A549 (cell line): ENCODE measurements around the gene CCN5. TPM values are rescaled to one million over a fixed set of nuclear protein-coding genes. Genes with fewer than 3 reads are reported as not detected.

Experiments used
- ATAC-seq, 2 experiments: fragments of 200-7000 bp in 1 of 2; fragments of >200 bp in 1 of 2; cut with Nextera tagmentation in 1 of 2; cut with Tn5 transposase in 1 of 2; 3 replicates each; pipeline versions ENCODE4 v1.8.0 to v1.9.1; 2018 to 2020; ENCODE audit warnings: mild to moderate bottlenecking in 1 of 2, moderate library complexity in 1 of 2
- CTCF ChIA-PET: fragments of 300-600 bp; sonication (Branson Sonifier 250); formaldehyde crosslinking; extraction: SDS; loops from one replicate; lab custom pipeline; 2021; ENCODE audit warnings: antibody characterized with exemption, inconsistent platforms; lab: Yijun Ruan, JAX
- POLR2A ChIA-PET: fragments of 350-600 bp; formaldehyde crosslinking; extraction: SDS; loops from one replicate; lab custom pipeline; 2021; ENCODE audit warnings: antibody characterized with exemption, inconsistent platforms; lab: Yijun Ruan, JAX
- DNase-seq, 2 experiments: peaks; one replicate each; pipeline versions ENCODE4 v3.0.0 to v3.0.0-alpha.2; 2011 to 2016; ENCODE audit warnings: low read depth in 1 of 2, low spot score in 1 of 2
- FAIRE-seq: peaks from 2 replicates; lab custom pipeline; 2011; peaks lifted over from hg19 to GRCh38; lab: Jason Lieb, UNC
- H3K27ac ChIP-seq, 2 experiments: fragments of >200 bp; sonication (Bioruptor Twin); formaldehyde crosslinking; 3 replicates each; pipeline ENCODE4 v1.5.1; 2016 to 2017
- H3K4me1 ChIP-seq: fragments of >200 bp; sonication (Bioruptor Twin); formaldehyde crosslinking; 3 replicates; pipeline ENCODE4 v1.6.1; 2016
- H3K4me2 ChIP-seq: fragments of >200 bp; sonication (Bioruptor Twin); formaldehyde crosslinking; 3 replicates; pipeline ENCODE4 v1.6.1; 2016
- H3K4me3 ChIP-seq: fragments of >200 bp; sonication (Bioruptor Twin); formaldehyde crosslinking; 3 replicates; pipeline ENCODE4 v1.5.1; 2016
- H3K9me3 ChIP-seq: fragments of >200 bp; sonication (Bioruptor Twin); formaldehyde crosslinking; 3 replicates; pipeline ENCODE4 v1.6.1; 2016
- BHLHE40 ChIP-seq: IDR thresholded peaks from 2 replicates; pipeline ENCODE4 v1.6.1; 2012; ENCODE audit warnings: low read depth, low read length, inconsistent platforms
- CBX2 ChIP-seq: fragments of 200-600 bp; sonication (generic); IDR thresholded peaks from 2 replicates; pipeline ENCODE4 v1.6.1; 2016; ENCODE audit warnings: low read depth, mild to moderate bottlenecking, borderline replicate concordance
- CHD4 ChIP-seq: fragments of 200-600 bp; sonication (generic); IDR thresholded peaks from 2 replicates; pipeline ENCODE4 v1.6.1; 2016; ENCODE audit warnings: antibody characterized with exemption, mild to moderate bottlenecking, borderline replicate concordance
- EP300 ChIP-seq, 2 experiments: fragments of >200 bp; sonication (Bioruptor Twin); formaldehyde crosslinking; IDR thresholded peaks; 2 replicates in 1 of 2; 3 replicates in 1 of 2; pipeline ENCODE4 v1.6.1; 2016 to 2017
- FOSB ChIP-seq: fragments of 250-450 bp; sonication (Bioruptor Pico); IDR thresholded peaks from 2 replicates; pipeline ENCODE4 v1.5.0; 2020; ENCODE audit warnings: mild to moderate bottlenecking, moderate library complexity
- FOXS1 ChIP-seq: fragments of 250-450 bp; sonication (Bioruptor Pico); IDR thresholded peaks from 2 replicates; pipeline ENCODE4 v1.5.0; 2020; ENCODE audit warnings: mild to moderate bottlenecking, moderate library complexity
- JUN ChIP-seq, 2 experiments: fragments of >200 bp; sonication (Bioruptor Twin); formaldehyde crosslinking; IDR thresholded peaks; 2 replicates in 1 of 2; 3 replicates in 1 of 2; pipeline ENCODE4 v1.6.1; 2016 to 2017
- MAFK ChIP-seq: fragments of 450-650 bp; IDR thresholded peaks from 2 replicates; pipeline ENCODE4 v1.6.1; 2014; ENCODE audit not compliant: partially characterized antibody
- POLR2A ChIP-seq: IDR thresholded peaks from 2 replicates; pipeline ENCODE4 v1.6.1; 2012; ENCODE audit warnings: mild to moderate bottlenecking, low read length
- RAD21 ChIP-seq, 2 experiments: fragments of >200 bp in 1 of 2; sonication (Bioruptor Twin) in 1 of 2; formaldehyde crosslinking in 1 of 2; IDR thresholded peaks in 1 of 2; conservative IDR thresholded peaks in 1 of 2; 2 replicates in 1 of 2; 3 replicates in 1 of 2; pipeline ENCODE4 v1.6.1; 2012 to 2018; ENCODE audit warnings: inconsistent platforms in 1 of 2
- RCOR1 ChIP-seq: fragments of 150-350 bp; IDR thresholded peaks from 2 replicates; pipeline ENCODE4 v1.6.1; 2014; ENCODE audit warnings: antibody characterized with exemption, low read length, low read depth
- RFX5 ChIP-seq: fragments of 450-650 bp; IDR thresholded peaks from 2 replicates; pipeline ENCODE4 v1.7.1; 2014; ENCODE audit warnings: antibody characterized with exemption, mild to moderate bottlenecking, moderate library complexity
- RNF2 ChIP-seq: fragments of 200-600 bp; sonication (generic); IDR thresholded peaks from 2 replicates; pipeline ENCODE4 v1.6.1; 2016; ENCODE audit warnings: low read depth, mild to moderate bottlenecking, antibody characterized with exemption, moderate library complexity, borderline replicate concordance
- SREBF2 ChIP-seq: fragments of 450-650 bp; IDR thresholded peaks from 2 replicates; pipeline ENCODE4 v1.6.1; 2014; ENCODE audit warnings: mild to moderate bottlenecking, moderate library complexity
- ZNF302 ChIP-seq: fragments of 250-450 bp; sonication (Bioruptor Pico); IDR thresholded peaks from 2 replicates; pipeline ENCODE4 v1.9.0; 2021; ENCODE audit warnings: inconsistent platforms, mild to moderate bottlenecking, moderate library complexity
- WGBS: methylation state at CpG from one replicate; pipeline ENCODE4 v1.1.6; 2017; ENCODE audit errors: missing lambda C conversion rate; 5-methylcytosine and 5-hydroxymethylcytosine counted together
- polyA plus RNA-seq, 4 experiments: library from polyadenylated mRNA; depleted of rRNA in 3 of 4; stranded (reverse); fragments of >200 nt; fragmentation: RNase III in 1 of 4; extraction: RNeasy Plus Mini Kit Qiagen cat#74134 plus additional on column Dnase treatment in 1 of 4; gene quantifications; 2 replicates in 3 of 4; 3 replicates in 1 of 4; pipeline ENCODE4 v1.2.3, GENCODE V29; 2011 to 2017
- TF ChIP-seq, protein P1 (sequence below): fragments of 450-650 bp; IDR thresholded peaks from 2 replicates; pipeline ENCODE4 v1.6.1; 2014; ENCODE audit warnings: antibody characterized with exemption
- TF ChIP-seq, protein P2 (sequence below): fragments of 250-450 bp; sonication (Bioruptor Pico); IDR thresholded peaks from 2 replicates; pipeline ENCODE4 v1.5.0; 2020; ENCODE audit warnings: low read depth, mild to moderate bottlenecking, moderate library complexity
- TF ChIP-seq, protein P3 (sequence below): IDR thresholded peaks from 2 replicates; pipeline ENCODE4 v1.6.1; 2012
- TF ChIP-seq, protein P4 (sequence below): fragments of 150-350 bp; IDR thresholded peaks from 2 replicates; pipeline ENCODE4 v1.6.1; 2014; ENCODE audit warnings: low read depth, mild to moderate bottlenecking, low read length
- TF ChIP-seq, protein P5 (sequence below): fragments of 200-600 bp; sonication (generic); IDR thresholded peaks from 2 replicates; pipeline ENCODE4 v1.6.1; 2016; ENCODE audit warnings: antibody characterized with exemption, mild to moderate bottlenecking, moderate library complexity

CCN5 gene
- polyA plus RNA-seq, 2 of the 4 experiments (the other 2 are of a cell fraction): 9.9 to 11.1 TPM

DNA sequence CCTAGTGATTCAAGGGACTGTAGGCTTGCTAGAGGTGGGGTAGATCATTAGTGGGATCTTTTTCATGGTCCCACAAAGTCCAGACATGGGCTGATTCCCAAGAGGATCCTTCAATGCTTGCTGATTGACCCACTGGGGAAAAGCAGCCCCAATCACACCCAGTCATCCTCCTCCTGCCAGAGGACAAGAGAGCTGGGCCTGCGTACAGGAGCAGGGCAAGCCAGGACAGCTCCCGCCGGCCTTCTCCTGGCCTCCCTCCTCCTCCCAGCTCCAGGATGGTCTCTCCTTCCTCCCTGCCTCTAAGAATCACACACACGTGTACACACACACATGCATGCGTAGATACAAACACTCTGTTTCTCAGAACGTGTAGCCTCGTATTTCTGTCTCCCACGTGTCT is 57.5 kb downstream of the CCN5 start:
- WGBS: 48% methylated on average over 8 of the region's 8 CpGs
- Histone ChIP-seq H3K4me3 (no peak overlapping the region), H3K9me3 (no peaks in the 10 kb centered on the region), H3K4me2 (no peak overlapping the region), H3K27ac (no peak overlapping the region), H3K4me1 (no peaks in the 10 kb centered on the region)
- FAIRE-seq: no peak
- TF ChIP-seq RNF2 (no peak), FOXS1 (CRISPR knock-in tag) (no peak), SREBF2 (no peak), ZNF302 (CRISPR knock-in tag) (no peak), RFX5 (no peak), MAFK (no peak), RAD21 (conservative IDR thresholded peaks at IDR 0.05 in 1 of 2, IDR thresholded peaks at IDR 0.05 in 1 of 2) (no peak)
- TF ChIP-seq, protein P1, sequence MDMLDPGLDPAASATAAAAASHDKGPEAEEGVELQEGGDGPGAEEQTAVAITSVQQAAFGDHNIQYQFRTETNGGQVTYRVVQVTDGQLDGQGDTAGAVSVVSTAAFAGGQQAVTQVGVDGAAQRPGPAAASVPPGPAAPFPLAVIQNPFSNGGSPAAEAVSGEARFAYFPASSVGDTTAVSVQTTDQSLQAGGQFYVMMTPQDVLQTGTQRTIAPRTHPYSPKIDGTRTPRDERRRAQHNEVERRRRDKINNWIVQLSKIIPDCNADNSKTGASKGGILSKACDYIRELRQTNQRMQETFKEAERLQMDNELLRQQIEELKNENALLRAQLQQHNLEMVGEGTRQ: no peak
- TF ChIP-seq, protein P2, sequence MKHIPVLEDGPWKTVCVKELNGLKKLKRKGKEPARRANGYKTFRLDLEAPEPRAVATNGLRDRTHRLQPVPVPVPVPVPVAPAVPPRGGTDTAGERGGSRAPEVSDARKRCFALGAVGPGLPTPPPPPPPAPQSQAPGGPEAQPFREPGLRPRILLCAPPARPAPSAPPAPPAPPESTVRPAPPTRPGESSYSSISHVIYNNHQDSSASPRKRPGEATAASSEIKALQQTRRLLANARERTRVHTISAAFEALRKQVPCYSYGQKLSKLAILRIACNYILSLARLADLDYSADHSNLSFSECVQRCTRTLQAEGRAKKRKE (CRISPR knock-in tag): no peak
- no peak for ATAC-seq
- CTCF ChIA-PET: interaction anchor here (0.7 to 1.9 kb wide), 4 partner anchors 22 to 61 kb away, joined by 3 to 6 read pairs (median 4); no protein-coding TSS in a partner anchor
- no peak for DNase-seq
- POLR2A ChIA-PET: no interaction called here

DNA sequence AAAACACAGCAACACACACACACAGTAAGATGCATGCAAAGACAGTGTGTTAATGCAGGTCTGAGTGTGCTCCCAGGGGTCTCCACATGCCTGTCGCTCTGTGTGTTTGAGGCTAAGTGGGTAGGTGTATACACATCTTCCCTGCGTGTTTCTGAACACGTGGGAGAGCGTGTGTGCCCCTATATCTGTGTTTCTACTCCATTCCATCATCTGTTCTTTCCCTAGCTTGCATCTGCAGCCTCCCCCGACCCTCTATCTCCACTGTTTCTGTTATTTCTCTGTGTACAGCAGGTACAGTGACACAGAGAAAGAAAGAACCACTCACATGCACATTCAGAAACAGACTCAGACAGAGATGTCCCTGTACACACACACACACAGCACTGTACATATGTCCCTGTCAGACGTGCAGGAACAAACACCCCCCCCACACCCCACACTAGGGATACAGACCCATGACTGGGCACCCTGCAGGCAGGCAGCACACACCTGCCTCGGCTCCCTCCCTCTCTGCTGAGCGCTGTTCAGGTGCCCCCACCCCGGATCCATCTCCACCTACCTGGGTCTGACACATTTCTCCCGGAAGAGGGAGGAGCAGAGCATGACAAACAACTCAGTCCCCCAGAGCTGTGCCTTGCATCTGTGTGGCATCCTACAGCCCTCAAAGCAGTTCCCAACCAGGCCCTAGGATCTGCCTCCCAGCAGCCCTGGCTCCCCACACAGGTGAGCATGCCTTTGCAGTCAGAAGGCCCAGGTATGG is 58.1 kb downstream of the CCN5 start:
- Histone ChIP-seq H3K4me1 (no peaks in the 10 kb centered on the region), H3K27ac (no peak overlapping the region), H3K9me3 (no peaks in the 10 kb centered on the region), H3K4me2 (no peak overlapping the region), H3K4me3 (no peak overlapping the region)
- ChIA-PET POLR2A (no interaction called here), CTCF (interaction anchor here (0.7 to 1.1 kb wide), 2 partner anchors 12 to 60 kb away, joined by 3 read pairs; no protein-coding TSS in a partner anchor)
- WGBS: 13% methylated on average over 9 of the region's 10 CpGs
- DNase-seq (no peak), FAIRE-seq (no peak), ATAC-seq (no peak)
- TF ChIP-seq RCOR1 (no peak), FOSB (CRISPR knock-in tag) (no peak), CHD4 (no peak), EP300 (IDR thresholded peaks at IDR 0.05) (no peak), RNF2 (no peak)
- TF ChIP-seq, protein P3, sequence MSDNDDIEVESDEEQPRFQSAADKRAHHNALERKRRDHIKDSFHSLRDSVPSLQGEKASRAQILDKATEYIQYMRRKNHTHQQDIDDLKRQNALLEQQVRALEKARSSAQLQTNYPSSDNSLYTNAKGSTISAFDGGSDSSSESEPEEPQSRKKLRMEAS: no peak
- TF ChIP-seq, protein P4, sequence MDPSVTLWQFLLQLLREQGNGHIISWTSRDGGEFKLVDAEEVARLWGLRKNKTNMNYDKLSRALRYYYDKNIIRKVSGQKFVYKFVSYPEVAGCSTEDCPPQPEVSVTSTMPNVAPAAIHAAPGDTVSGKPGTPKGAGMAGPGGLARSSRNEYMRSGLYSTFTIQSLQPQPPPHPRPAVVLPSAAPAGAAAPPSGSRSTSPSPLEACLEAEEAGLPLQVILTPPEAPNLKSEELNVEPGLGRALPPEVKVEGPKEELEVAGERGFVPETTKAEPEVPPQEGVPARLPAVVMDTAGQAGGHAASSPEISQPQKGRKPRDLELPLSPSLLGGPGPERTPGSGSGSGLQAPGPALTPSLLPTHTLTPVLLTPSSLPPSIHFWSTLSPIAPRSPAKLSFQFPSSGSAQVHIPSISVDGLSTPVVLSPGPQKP: no peak

DNA sequence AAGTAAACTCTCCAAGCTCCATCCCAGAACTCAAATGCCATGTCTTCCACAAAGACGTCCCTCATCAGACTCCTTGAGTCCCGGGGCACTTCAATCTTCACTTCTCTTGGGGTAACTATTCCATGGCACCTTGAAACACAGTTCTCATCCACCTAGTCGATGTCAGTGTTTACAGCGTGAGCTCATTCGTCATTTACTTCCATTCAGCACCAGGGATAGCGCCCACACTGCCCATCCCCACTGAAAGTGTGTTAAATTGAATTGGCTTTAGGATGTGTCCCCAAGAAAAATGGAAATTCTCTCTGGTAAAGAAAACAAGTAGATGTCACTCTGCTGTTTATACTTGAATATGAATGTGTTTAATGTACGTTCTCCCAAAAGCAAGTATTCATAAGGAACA is 61.8 kb downstream of the CCN5 start:
- DNase-seq: peak in 1 of 2 experiments; percentile 18

More for the DNA sequence above, 61.8 kb downstream of the CCN5 start:
- Histone ChIP-seq H3K27ac (no peak overlapping the region), H3K4me3 (no peak overlapping the region), H3K4me1 (no peaks in the 10 kb centered on the region), H3K4me2 (no peak overlapping the region), H3K9me3 (no peaks in the 10 kb centered on the region)
- ChIA-PET CTCF (interaction anchor here (0.6 to 2.0 kb wide), 6 partner anchors 10 to 330 kb away, joined by 3 to 6 read pairs (median 4); no protein-coding TSS in a partner anchor), POLR2A (no interaction called here)
- FAIRE-seq: no peak
- TF ChIP-seq CBX2 (no peak), JUN (IDR thresholded peaks at IDR 0.05) (no peak), POLR2A (no peak), ZNF302 (CRISPR knock-in tag) (no peak), BHLHE40 (no peak), RCOR1 (no peak)
- TF ChIP-seq, protein P5, sequence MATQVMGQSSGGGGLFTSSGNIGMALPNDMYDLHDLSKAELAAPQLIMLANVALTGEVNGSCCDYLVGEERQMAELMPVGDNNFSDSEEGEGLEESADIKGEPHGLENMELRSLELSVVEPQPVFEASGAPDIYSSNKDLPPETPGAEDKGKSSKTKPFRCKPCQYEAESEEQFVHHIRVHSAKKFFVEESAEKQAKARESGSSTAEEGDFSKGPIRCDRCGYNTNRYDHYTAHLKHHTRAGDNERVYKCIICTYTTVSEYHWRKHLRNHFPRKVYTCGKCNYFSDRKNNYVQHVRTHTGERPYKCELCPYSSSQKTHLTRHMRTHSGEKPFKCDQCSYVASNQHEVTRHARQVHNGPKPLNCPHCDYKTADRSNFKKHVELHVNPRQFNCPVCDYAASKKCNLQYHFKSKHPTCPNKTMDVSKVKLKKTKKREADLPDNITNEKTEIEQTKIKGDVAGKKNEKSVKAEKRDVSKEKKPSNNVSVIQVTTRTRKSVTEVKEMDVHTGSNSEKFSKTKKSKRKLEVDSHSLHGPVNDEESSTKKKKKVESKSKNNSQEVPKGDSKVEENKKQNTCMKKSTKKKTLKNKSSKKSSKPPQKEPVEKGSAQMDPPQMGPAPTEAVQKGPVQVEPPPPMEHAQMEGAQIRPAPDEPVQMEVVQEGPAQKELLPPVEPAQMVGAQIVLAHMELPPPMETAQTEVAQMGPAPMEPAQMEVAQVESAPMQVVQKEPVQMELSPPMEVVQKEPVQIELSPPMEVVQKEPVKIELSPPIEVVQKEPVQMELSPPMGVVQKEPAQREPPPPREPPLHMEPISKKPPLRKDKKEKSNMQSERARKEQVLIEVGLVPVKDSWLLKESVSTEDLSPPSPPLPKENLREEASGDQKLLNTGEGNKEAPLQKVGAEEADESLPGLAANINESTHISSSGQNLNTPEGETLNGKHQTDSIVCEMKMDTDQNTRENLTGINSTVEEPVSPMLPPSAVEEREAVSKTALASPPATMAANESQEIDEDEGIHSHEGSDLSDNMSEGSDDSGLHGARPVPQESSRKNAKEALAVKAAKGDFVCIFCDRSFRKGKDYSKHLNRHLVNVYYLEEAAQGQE: peak; percentile 95
- TF ChIP-seq, protein P2 (CRISPR knock-in tag): no peak
- under 1% methylated on average over 7 of the region's 7 CpGs for WGBS
- no peak for ATAC-seq
